ENCODE measurements around the gene GLYR1.

Gene GLYR1

DNA sequence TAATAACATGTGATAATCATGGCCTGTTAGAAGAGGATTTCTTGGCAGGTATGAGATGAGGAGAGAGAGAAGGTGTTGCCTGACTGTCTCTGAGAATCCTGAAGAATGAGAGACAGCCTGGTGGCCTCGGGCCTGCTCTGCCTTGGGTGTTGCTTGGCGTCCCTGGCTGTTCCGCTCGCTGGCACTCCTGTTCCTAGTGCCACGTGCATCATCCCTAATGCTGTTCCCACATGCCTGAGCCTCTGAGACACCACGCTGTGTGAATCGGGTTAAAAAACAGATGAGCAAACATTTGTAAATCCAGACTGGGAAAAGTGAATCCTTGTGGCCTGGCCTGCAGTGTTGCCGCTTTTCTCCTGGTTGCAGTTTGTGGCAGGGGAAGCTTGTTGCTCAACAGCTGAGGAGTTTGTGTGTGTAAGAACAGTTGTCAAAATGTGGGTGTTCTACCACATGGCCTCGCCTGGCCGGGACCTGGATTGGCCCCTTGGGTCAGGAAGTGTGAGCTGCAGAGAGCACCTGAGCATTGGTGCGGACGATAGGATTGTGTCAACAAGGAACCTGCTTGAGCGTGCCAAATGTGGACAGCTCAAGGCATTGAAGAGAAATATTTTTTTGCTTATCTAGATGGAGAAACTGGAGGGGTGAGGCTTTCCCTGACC lies 22.2 kb upstream of the GLYR1 start (continued):
- TF ChIP-seq, protein P1, sequence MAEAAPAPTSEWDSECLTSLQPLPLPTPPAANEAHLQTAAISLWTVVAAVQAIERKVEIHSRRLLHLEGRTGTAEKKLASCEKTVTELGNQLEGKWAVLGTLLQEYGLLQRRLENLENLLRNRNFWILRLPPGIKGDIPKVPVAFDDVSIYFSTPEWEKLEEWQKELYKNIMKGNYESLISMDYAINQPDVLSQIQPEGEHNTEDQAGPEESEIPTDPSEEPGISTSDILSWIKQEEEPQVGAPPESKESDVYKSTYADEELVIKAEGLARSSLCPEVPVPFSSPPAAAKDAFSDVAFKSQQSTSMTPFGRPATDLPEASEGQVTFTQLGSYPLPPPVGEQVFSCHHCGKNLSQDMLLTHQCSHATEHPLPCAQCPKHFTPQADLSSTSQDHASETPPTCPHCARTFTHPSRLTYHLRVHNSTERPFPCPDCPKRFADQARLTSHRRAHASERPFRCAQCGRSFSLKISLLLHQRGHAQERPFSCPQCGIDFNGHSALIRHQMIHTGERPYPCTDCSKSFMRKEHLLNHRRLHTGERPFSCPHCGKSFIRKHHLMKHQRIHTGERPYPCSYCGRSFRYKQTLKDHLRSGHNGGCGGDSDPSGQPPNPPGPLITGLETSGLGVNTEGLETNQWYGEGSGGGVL (tag by site-specific recombination; IDR thresholded peaks at IDR 0.05), result no peak
- TF ChIP-seq ZNF132 (tag by site-specific recombination; IDR thresholded peaks at IDR 0.05; ENCODE audit: borderline replicate concordance) (no peak), EGR2 (tag by site-specific recombination; IDR thresholded peaks at IDR 0.05; ENCODE audit: low read depth) (no peak), ZNF121 (tag by site-specific recombination; IDR thresholded peaks at IDR 0.05) (no peak), ZFHX2 (tag by site-specific recombination; conservative IDR thresholded peaks at IDR 0.05) (no peak)
- TF ChIP-seq, protein P2, sequence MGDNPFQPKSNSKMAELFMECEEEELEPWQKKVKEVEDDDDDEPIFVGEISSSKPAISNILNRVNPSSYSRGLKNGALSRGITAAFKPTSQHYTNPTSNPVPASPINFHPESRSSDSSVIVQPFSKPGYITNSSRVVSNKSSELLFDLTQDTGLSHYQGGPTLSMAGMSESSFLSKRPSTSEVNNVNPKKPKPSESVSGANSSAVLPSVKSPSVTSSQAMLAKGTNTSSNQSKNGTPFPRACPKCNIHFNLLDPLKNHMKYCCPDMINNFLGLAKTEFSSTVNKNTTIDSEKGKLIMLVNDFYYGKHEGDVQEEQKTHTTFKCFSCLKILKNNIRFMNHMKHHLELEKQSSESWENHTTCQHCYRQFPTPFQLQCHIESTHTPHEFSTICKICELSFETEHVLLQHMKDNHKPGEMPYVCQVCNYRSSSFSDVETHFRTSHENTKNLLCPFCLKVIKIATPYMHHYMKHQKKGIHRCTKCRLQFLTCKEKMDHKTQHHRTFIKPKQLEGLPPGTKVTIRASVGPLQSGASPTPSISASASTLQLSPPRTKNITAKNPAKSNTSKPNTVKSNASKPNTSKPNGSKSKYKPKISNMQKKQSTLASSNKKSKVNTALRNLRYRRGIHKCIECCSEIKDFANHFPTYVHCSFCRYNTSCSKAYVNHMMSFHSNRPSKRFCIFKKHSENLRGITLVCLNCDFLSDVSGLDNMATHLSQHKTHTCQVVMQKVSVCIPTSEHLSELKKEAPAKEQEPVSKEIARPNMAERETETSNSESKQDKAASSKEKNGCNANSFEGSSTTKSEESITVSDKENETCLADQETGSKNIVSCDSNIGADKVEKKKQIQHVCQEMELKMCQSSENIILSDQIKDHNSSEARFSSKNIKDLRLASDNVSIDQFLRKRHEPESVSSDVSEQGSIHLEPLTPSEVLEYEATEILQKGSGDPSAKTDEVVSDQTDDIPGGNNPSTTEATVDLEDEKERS (tag by site-specific recombination; IDR thresholded peaks at IDR 0.05), result no peak
- TF ChIP-seq, protein P3, sequence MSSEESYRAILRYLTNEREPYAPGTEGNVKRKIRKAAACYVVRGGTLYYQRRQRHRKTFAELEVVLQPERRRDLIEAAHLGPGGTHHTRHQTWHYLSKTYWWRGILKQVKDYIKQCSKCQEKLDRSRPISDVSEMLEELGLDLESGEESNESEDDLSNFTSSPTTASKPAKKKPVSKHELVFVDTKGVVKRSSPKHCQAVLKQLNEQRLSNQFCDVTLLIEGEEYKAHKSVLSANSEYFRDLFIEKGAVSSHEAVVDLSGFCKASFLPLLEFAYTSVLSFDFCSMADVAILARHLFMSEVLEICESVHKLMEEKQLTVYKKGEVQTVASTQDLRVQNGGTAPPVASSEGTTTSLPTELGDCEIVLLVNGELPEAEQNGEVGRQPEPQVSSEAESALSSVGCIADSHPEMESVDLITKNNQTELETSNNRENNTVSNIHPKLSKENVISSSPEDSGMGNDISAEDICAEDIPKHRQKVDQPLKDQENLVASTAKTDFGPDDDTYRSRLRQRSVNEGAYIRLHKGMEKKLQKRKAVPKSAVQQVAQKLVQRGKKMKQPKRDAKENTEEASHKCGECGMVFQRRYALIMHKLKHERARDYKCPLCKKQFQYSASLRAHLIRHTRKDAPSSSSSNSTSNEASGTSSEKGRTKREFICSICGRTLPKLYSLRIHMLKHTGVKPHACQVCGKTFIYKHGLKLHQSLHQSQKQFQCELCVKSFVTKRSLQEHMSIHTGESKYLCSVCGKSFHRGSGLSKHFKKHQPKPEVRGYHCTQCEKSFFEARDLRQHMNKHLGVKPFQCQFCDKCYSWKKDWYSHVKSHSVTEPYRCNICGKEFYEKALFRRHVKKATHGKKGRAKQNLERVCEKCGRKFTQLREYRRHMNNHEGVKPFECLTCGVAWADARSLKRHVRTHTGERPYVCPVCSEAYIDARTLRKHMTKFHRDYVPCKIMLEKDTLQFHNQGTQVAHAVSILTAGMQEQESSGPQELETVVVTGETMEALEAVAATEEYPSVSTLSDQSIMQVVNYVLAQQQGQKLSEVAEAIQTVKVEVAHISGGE (tag by site-specific recombination; conservative IDR thresholded peaks at IDR 0.05; ENCODE audit: low read depth), result no peak

DNA sequence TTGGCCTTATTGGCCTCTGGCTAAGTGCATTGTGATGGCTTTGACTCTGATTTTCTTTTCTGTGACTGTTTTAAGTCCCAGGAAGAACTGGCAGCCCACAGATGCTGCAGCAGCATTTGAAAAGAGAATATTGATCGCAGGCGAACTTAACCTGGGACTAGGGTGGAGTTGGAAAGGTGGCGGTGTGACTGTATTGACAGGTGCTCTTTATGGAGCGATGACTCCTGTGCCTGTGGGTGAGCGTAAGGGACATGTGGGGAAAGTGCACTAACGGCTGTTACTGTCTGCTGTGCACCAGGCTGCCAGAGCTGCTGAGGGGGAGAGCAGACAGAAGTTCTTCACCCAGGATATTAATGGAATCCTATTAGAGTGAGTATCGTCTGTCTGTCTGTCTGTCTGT lies 21.4 kb upstream of the GLYR1 start:
- TF ChIP-seq, protein P4, sequence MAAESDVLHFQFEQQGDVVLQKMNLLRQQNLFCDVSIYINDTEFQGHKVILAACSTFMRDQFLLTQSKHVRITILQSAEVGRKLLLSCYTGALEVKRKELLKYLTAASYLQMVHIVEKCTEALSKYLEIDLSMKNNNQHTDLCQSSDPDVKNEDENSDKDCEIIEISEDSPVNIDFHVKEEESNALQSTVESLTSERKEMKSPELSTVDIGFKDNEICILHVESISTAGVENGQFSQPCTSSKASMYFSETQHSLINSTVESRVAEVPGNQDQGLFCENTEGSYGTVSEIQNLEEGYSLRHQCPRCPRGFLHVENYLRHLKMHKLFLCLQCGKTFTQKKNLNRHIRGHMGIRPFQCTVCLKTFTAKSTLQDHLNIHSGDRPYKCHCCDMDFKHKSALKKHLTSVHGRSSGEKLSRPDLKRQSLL (tag by site-specific recombination; IDR thresholded peaks at IDR 0.05), result no peak
- no peak for TF ChIP-seq ZBTB17 (tag by site-specific recombination; IDR thresholded peaks at IDR 0.05)
- TF ChIP-seq ZNF660 (tag by site-specific recombination; IDR thresholded peaks at IDR 0.05), result no peak
- no peak for TF ChIP-seq ZFP69B (tag by site-specific recombination; IDR thresholded peaks at IDR 0.05)
- H3K4me1 ChIP-seq (ENCODE audit: control insufficient read depth, insufficient read depth, low read length), result no peaks in the 10 kb centered on the region
- H3K36me3 ChIP-seq (ENCODE audit: control insufficient read depth in 2 of 2, insufficient read depth in 1 of 2, low read length in 2 of 2), result peaks cover 0 to 72% of the 10 kb centered on the region in 2 experiments; a peak in 2 of 3 replicates
- no peaks in the 10 kb centered on the region for H3K9me3 ChIP-seq (ENCODE audit: control insufficient read depth, insufficient read depth, low read depth, low read length)
- CTCF ChIA-PET, result no interaction called here
- no peak overlapping the region for H3K4me3 ChIP-seq (ENCODE audit: low read depth, low read length)
- POLR2A ChIA-PET, result no interaction called here
- no peak overlapping the region for H3K27ac ChIP-seq (ENCODE audit: extremely low read depth, low read depth, low read length)

DNA sequence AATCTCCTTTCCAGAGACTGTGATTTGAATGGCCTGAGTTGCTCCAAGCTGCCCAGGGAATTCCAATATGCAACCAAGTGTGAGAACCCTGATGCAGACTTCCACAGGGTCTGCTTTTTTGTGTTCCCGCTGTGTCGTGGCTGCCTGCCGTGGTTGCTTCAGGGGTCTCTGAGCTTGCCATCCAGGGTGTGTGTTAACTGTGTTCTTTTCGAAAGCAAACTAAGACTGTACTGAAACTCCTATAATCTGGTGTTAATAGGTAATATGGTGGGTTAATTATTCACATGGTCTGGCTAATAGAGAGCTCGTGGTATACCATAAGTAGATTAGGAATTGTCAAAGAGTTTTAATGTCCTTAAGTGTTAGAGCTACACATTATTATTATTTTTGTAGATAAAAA lies 20.9 kb upstream of the GLYR1 start:
- H3K27ac ChIP-seq (ENCODE audit: extremely low read depth, low read depth, low read length), result no peak overlapping the region
- ChIA-PET CTCF (no interaction called here), POLR2A (no interaction called here)
- no peaks in the 10 kb centered on the region for H3K4me1 ChIP-seq (ENCODE audit: control insufficient read depth, insufficient read depth, low read length)
- peaks cover 0 to 70% of the 10 kb centered on the region in 2 experiments; a peak in 2 of 3 replicates for H3K36me3 ChIP-seq (ENCODE audit: control insufficient read depth in 2 of 2, insufficient read depth in 1 of 2, low read length in 2 of 2)
- TF ChIP-seq ZNF223 (tag by site-specific recombination; IDR thresholded peaks at IDR 0.05), result no peak
- TF ChIP-seq, protein P5, sequence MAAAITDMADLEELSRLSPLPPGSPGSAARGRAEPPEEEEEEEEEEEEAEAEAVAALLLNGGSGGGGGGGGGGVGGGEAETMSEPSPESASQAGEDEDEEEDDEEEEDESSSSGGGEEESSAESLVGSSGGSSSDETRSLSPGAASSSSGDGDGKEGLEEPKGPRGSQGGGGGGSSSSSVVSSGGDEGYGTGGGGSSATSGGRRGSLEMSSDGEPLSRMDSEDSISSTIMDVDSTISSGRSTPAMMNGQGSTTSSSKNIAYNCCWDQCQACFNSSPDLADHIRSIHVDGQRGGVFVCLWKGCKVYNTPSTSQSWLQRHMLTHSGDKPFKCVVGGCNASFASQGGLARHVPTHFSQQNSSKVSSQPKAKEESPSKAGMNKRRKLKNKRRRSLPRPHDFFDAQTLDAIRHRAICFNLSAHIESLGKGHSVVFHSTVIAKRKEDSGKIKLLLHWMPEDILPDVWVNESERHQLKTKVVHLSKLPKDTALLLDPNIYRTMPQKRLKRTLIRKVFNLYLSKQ (tag by site-specific recombination; IDR thresholded peaks at IDR 0.05; ENCODE audit: borderline replicate concordance), result no peak
- no peaks in the 10 kb centered on the region for H3K9me3 ChIP-seq (ENCODE audit: control insufficient read depth, insufficient read depth, low read depth, low read length)
- H3K4me3 ChIP-seq (ENCODE audit: low read depth, low read length), result no peak overlapping the region
